GM18517 (cell line): ENCODE data around the gene KCNIP1.
"Not testable (repeated sequence)": the region's sequence is repeated elsewhere in the genome, so short reads cannot be mapped to it uniquely, and the experiment has no call there.

ENCODE experiments used
- ATAC-seq: cut with Tn5 transposase; IDR thresholded peaks from one replicate; pipeline ENCODE4 v1.9.1; 2021; ENCODE audit warnings: mild to moderate bottlenecking, moderate library complexity; ENCODE audit not compliant: unreplicated experiment

The KCNIP1 gene

GRCh38 chr5:170534941-170535340 is 31.1 kb downstream of the KCNIP1 start:
- ATAC-seq, result no peak

DNA sequence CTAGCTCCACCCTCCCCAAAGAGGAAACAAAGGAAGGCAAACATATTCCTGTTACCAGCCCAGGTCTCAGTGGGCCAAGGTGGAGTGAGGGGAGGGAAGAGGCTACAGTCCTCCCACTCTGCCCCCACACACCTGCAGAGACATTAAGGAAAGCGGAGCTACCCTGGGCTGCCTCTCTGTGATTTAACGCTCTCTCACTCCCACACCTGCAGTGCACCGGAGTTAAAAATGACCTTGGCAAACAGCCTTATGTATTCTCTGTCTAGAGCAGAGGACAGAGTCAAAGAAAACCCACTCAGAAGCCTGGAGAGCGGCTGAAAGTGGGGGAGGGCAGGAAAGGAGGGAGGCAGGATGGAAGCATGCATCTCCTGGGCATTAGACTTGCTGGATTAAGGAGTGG is 32.7 kb downstream of the KCNIP1 start:
- ATAC-seq, result no peak

- ATAC-seq, result no peak
Observed at GRCh38 chr5:170537451-170538095, 33.8 kb downstream of the KCNIP1 start.

DNA sequence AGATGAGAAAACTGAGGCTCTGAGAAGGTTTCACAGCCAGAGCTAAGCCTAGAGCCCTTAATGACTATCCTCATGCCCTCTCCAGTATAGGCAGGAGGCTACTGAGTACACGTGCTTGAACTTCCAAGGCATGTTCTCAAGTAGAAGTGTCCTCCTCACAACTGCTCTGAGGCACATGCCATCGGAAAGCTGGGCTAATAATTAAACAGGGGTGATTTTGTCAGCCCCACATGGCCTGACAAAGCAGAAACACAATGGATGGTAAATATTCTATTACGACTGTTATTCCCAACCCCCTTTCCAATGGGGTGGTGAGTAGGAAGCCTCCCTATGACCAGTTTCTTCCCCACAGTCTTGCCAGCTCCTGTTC is 34.3 kb downstream of the KCNIP1 start:
- ATAC-seq, result no peak

- ATAC-seq, result no peak
Observed at GRCh38 chr5:170538696-170539586, 35.1 kb downstream of the KCNIP1 start.

GRCh38 chr5:170540271-170540670 is 36.5 kb downstream of the KCNIP1 start:
- no peak for ATAC-seq

GRCh38 chr5:170541146-170541769 is 37.4 kb downstream of the KCNIP1 start:
- ATAC-seq, result no peak

DNA sequence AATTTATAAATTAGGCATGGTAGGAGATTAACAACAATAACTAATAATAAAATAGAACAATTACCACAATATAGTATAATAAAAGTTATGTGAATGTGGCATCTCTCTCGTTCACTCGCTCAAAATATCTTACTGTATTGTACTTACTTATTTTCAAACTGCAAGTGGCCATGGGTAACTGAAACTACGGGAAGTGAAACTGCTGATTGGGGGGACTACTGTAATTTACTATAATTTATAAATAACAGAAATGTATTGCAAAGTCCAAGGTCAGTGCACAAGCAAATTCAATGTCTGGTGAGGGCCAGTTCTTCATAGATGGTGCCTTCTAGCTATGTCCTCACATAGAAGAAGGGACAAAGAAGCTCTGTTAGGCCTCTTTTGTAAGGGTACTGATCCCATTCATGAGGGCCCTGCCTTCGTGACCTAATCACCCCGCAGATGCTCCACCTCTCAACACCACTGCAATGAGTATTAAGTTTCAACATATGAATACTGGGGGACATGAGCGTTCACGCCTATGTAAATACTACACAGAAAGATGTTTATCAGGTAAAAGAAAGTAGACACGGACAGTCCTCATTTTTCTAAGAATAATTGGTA is 39.0 kb downstream of the KCNIP1 start:
- no peak for ATAC-seq

DNA sequence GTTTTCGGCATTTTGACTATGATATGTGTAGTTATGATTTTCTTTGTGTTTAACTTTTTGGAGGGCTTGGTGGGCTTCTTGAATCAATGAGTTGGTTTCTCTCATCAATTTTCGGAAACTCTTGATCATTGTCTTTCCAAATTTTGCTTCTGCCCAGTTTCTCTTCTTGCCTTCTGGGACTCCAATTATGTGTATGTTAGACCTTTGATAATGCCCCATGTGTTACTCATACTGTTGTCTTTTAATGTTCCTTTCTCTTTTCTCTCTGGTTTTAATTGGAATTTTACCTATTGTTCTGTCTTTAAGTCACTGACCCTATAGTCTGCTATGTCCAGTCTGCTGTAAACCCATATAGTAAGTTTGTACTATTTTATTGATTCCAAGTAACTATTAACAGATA is 41.5 kb downstream of the KCNIP1 start:
- no peak for ATAC-seq

- no peak for ATAC-seq
Observed at GRCh38 chr5:170545811-170546210, 42.0 kb downstream of the KCNIP1 start.

DNA sequence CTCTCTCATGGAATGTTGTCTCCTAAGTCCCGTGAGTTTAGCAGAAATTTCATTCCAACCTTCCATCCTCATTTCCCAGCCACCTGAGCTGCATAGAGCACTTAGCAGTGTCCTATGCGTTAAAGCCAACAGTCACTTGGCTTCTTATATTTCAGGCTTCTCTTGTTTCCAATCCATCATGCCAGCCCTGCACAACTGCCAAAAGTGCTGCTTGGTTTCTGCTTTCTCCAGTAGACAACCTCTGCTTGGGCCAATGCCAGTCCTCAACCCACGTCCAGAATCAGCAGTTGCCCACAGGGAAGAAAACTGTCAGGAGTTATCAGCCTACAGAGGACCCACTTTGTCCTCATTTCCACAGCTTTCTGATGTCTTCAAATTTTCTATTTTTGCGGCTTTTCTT is 42.5 kb downstream of the KCNIP1 start:
- ATAC-seq, result no peak

DNA sequence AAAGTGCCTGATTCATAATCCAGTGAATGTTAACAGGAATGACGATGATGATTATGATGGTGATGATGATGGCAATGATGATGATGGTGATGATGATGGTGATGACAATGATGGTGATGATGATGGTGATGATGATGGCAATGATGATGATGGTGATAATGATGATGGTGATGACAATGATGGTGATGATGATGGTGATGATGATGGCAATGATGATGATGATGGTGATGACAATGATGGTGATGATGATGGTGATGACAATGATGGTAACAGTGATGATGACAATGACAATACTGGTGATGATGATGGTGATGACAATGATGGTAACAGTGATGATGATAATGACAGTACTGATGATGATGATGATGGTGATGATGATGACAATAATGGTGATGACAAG is 46.6 kb downstream of the KCNIP1 start:
- ATAC-seq, result not testable (repeated sequence)

GRCh38 chr5:170551076-170551475 is 47.3 kb downstream of the KCNIP1 start:
- no peak for ATAC-seq

DNA sequence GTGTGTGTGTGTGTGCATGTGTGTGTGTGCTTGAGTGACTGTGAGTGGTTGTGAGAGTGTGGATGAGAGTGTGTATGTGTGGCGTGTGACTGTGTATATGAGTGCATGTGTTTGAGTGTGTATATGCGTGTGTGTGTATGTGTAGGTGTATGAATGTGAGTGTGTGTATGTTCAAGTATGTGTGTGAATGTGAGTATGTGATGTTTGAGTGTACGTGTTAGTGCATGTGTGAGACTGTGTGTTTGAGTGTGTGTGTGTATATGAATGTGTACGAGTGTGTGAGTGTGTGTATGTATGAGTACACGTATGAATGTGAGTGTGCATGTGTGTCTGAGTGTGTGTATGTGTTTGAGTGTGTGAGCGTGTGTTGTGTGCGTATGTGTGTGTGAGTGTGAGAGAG is 47.8 kb downstream of the KCNIP1 start:
- no peak for ATAC-seq

DNA sequence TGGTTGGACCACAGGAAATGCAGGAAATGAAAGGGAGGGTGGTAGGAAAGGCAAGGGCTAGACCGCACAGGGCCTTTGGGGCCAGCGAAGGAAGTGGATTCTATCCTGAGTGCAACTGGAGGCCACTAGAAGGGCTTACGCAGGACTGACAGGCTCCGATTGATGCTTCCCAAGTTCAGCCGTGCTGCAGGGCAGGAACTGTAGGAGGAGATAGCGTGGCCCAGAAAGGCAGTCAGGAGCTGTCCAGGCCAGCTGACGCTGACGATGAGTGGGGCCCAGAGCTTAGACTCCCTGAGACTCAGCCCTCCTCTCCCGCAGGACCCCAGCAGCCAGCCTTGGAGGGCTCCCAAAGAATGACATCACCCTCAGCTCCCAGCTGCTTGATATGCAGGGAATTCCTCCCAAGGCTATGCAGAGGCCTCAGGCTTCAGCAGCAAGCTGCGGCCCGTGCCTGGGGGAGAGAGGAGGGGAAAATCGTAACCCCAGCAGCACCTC is 48.8 kb downstream of the KCNIP1 start:
- ATAC-seq, result no peak

GRCh38 chr5:170553218-170553617 is 49.4 kb downstream of the KCNIP1 start:
- no peak for ATAC-seq

DNA sequence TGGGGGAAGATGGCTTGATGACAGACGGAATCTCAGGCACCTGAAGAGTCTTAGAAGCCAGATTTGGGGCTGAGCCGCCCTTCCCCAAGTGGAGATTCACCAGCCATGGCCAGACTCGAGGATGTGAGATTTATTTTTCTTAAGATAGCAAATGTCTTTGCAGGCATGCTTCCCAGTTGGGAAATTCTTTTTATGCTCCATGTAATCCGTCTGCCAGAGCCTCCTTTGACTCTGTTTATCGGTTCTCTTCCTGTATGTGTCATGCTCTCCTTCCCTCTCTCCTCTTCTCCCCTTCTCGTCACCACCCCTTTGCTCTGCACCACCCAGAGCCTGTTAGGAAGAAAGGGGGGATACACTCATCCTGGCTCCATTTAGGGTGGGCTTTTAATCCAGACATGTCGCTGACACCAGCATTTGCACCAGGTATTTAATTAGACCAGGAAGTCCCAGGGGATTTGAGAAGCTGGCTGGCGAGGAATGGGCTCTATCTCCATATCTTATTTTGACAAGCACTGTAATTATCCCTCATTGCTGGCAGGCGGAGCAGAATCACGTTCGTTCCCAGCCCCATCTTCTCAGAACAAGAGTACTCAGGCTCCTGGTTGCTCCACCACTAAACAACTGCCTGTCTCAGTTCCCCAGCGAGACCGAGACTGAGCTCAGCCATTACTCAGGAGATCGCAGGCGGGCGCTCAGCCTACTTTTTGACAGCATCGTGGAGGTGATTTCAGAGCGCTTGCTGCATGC is 50.9 kb downstream of the KCNIP1 start:
- ATAC-seq, result no peak

DNA sequence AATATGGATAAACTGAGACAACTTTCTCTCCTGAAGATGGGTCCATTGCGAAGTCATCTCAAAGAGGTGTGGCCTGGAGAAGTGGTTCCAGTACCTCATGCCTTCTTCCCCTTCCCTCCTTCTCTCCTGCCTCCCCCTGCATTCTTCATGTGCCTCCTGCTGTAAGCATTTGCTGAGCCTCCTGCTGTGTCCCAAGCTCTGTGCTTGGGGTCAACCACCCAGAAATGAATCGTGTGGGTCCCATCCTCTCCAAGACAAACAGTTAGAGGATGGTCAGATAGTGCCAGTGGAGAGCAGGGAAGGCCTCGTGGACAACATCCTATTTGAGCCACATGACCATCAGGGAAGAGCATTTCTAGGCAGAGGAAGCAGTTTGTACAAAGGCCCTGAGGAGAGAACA is 53.5 kb downstream of the KCNIP1 start:
- ATAC-seq, result no peak

DNA sequence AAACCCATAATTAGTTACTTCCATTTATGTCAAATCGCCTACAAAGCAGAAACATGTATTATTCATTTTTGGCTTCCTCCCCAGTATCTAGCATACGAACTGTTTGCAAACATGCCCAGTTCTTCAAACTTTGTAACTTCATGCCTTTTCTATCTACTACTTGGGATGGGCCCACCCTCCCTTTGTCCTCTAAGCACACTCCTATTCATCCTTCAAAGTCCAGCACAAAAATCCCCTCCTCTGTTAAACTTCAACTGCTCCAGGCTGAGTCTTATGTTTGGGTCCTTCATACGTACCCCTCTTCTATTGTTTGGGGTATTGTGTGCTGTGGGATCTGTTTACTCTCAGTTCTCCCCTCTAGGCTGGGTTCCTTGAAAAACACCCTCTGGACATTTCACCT is 55.5 kb downstream of the KCNIP1 start:
- ATAC-seq, result no peak

GRCh38 chr5:170560938-170561337 is 57.1 kb downstream of the KCNIP1 start:
- no peak for ATAC-seq
